SK-N-SH treated with all-trans-retinoic acid at 6 μM for 48 hours (cell line): ENCODE results near the gene PRMT9.

Experiments
- ATAC-seq: fragments of 200-7000 bp; cut with Tn5 transposase; 3 replicates; pipeline ENCODE4 v1.9.1; 2020; ENCODE audit warnings: mild to moderate bottlenecking, moderate library complexity
- ARNTL ChIP-seq: fragments of 450-650 bp; formaldehyde crosslinking; IDR thresholded peaks from 2 replicates; pipeline ENCODE4 v1.5.0; 2020; ENCODE audit warnings: low read depth, mild to moderate bottlenecking, moderate library complexity, borderline replicate concordance
- BACH2 ChIP-seq: fragments of 250-450 bp; sonication (Bioruptor Pico); IDR thresholded peaks from 2 replicates; pipeline ENCODE4 v1.9.0; 2021; ENCODE audit warnings: mild to moderate bottlenecking, borderline replicate concordance
- CSDC2 ChIP-seq: fragments of 250-450 bp; sonication (Bioruptor Pico); IDR thresholded peaks from 2 replicates; pipeline ENCODE4 v1.5.0; 2020; ENCODE audit warnings: mild to moderate bottlenecking, moderate library complexity
- ESRRG ChIP-seq: fragments of 250-450 bp; sonication (Bioruptor Pico); IDR thresholded peaks from 2 replicates; pipeline ENCODE4 v1.6.1; 2021; ENCODE audit warnings: mild to moderate bottlenecking
- GLIS3 ChIP-seq: fragments of 250-450 bp; sonication (Bioruptor Pico); IDR thresholded peaks from 2 replicates; pipeline ENCODE4 v1.5.0; 2020; ENCODE audit warnings: mild to moderate bottlenecking, moderate library complexity
- ISL1 ChIP-seq: fragments of 250-450 bp; sonication (Bioruptor Pico); IDR thresholded peaks from 2 replicates; pipeline ENCODE4 v2.1.2; 2022; ENCODE audit warnings: mild to moderate bottlenecking, moderate library complexity
- OSR1 ChIP-seq: fragments of 250-450 bp; sonication (Bioruptor Pico); IDR thresholded peaks from 2 replicates; pipeline ENCODE4 v1.8.0; 2022; ENCODE audit warnings: moderate library complexity, mild to moderate bottlenecking, inconsistent platforms
- RARB ChIP-seq: fragments of 250-450 bp; sonication (Bioruptor Pico); IDR thresholded peaks from 2 replicates; pipeline ENCODE4 v1.8.0; 2021; ENCODE audit warnings: mild to moderate bottlenecking, moderate library complexity
- SNAI2 ChIP-seq: fragments of 250-450 bp; sonication (Bioruptor Pico); IDR thresholded peaks from 2 replicates; pipeline ENCODE4 v1.5.0; 2020; ENCODE audit warnings: mild to moderate bottlenecking, moderate library complexity
- TOX ChIP-seq: fragments of 250-450 bp; sonication (Bioruptor Pico); IDR thresholded peaks from 2 replicates; pipeline ENCODE4 v1.8.0; 2021; ENCODE audit warnings: mild to moderate bottlenecking, moderate library complexity, borderline replicate concordance
- ZC3H10 ChIP-seq: fragments of 250-450 bp; sonication (Bioruptor Pico); IDR thresholded peaks from 2 replicates; pipeline ENCODE4 v1.5.1; 2021; ENCODE audit warnings: mild to moderate bottlenecking, moderate library complexity
- ZFP3 ChIP-seq: fragments of 250-450 bp; sonication (Bioruptor Pico); IDR thresholded peaks from 2 replicates; pipeline ENCODE4 v1.5.0; 2020; ENCODE audit warnings: mild to moderate bottlenecking, moderate library complexity
- ZFP30 ChIP-seq: fragments of 450-650 bp; formaldehyde crosslinking; IDR thresholded peaks from 2 replicates; pipeline ENCODE4 v1.5.0; 2022; ENCODE audit warnings: mild to moderate bottlenecking, moderate library complexity
- ZNF565 ChIP-seq: fragments of 450-650 bp; formaldehyde crosslinking; conservative IDR thresholded peaks from 2 replicates; pipeline ENCODE4 v1.5.0; 2020; ENCODE audit warnings: low read depth, mild to moderate bottlenecking, moderate library complexity
- ZNF8 ChIP-seq: fragments of 450-650 bp; formaldehyde crosslinking; IDR thresholded peaks from 2 replicates; pipeline ENCODE4 v1.5.0; 2020; ENCODE audit warnings: mild to moderate bottlenecking, moderate library complexity
- TF ChIP-seq, protein P1 (sequence below): fragments of 250-450 bp; sonication (Bioruptor Pico); IDR thresholded peaks from 2 replicates; pipeline ENCODE4 v1.8.0; 2021; ENCODE audit warnings: low read depth, mild to moderate bottlenecking, moderate library complexity, borderline replicate concordance
- TF ChIP-seq, protein P2 (sequence below): fragments of 250-450 bp; sonication (Bioruptor Pico); IDR thresholded peaks from 2 replicates; pipeline ENCODE4 v1.5.1; 2020; ENCODE audit warnings: low read depth, mild to moderate bottlenecking, moderate library complexity
- TF ChIP-seq, protein P3 (sequence below): fragments of 250-450 bp; sonication (Bioruptor Pico); IDR thresholded peaks from 2 replicates; pipeline ENCODE4 v1.5.0; 2020; ENCODE audit warnings: mild to moderate bottlenecking, moderate library complexity
- TF ChIP-seq, protein P4 (sequence below): fragments of 250-450 bp; sonication (Bioruptor Pico); IDR thresholded peaks from 2 replicates; pipeline ENCODE4 v1.8.0; 2020; ENCODE audit warnings: mild to moderate bottlenecking, moderate library complexity, borderline replicate concordance
- TF ChIP-seq, protein P5 (sequence below): fragments of 250-450 bp; sonication (Bioruptor Pico); IDR thresholded peaks from 2 replicates; pipeline ENCODE4 v1.5.1; 2021; ENCODE audit warnings: mild to moderate bottlenecking, moderate library complexity

PRMT9 gene

DNA sequence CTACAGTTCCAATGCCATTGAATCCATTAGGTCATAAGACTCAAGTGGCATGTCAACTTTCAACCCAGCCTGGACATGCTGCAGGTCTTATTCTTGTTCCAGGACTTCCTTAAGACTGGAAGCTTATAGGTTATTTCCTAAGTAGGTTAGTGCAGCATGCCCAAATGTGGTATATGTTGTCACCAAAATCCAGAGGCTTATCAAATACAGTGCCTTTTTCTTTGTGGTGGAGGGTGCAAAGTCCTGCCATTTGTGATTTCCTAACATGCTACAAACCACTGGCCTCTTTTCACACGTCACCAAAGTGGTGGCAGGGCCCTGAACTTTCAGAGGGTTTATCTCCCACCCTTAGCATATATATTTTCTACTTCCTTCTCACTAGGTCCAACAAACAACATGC lies 76.5 kb downstream of the PRMT9 start (continued):
- TF ChIP-seq, protein P1, sequence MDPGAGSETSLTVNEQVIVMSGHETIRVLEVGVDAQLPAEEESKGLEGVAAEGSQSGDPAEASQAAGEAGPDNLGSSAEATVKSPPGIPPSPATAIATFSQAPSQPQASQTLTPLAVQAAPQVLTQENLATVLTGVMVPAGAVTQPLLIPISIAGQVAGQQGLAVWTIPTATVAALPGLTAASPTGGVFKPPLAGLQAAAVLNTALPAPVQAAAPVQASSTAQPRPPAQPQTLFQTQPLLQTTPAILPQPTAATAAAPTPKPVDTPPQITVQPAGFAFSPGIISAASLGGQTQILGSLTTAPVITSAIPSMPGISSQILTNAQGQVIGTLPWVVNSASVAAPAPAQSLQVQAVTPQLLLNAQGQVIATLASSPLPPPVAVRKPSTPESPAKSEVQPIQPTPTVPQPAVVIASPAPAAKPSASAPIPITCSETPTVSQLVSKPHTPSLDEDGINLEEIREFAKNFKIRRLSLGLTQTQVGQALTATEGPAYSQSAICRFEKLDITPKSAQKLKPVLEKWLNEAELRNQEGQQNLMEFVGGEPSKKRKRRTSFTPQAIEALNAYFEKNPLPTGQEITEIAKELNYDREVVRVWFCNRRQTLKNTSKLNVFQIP (CRISPR knock-in tag) = no peak
- TF ChIP-seq, protein P2, sequence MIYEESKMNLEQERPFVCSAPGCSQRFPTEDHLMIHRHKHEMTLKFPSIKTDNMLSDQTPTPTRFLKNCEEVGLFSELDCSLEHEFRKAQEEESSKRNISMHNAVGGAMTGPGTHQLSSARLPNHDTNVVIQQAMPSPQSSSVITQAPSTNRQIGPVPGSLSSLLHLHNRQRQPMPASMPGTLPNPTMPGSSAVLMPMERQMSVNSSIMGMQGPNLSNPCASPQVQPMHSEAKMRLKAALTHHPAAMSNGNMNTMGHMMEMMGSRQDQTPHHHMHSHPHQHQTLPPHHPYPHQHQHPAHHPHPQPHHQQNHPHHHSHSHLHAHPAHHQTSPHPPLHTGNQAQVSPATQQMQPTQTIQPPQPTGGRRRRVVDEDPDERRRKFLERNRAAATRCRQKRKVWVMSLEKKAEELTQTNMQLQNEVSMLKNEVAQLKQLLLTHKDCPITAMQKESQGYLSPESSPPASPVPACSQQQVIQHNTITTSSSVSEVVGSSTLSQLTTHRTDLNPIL (CRISPR knock-in tag) = no peak

DNA sequence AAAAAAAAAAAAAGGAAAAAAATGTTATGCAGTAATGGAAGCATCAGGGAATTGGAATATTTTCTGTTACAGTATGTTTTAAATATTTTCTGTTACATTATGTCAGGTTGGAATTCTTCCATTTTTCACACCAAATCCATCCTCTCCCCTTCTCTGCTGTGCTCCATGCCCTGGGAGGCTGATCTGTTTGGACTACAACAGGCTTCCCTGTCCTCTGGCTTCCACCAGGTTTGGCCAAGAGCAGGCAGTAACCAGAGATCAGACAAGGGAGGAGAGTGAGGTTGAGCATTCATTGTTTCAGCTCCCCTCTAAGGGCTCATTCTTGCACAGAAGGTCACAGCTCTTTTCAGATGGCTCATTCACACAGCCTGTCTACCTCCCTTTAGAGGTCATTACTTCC lies 78.5 kb downstream of the PRMT9 start:
- TF ChIP-seq GLIS3 (CRISPR knock-in tag) (no peak), OSR1 (no peak), ARNTL (CRISPR knock-in tag) (no peak), SNAI2 (no peak), ZFP3 (no peak), RARB (CRISPR knock-in tag) (no peak), ZNF565 (CRISPR knock-in tag) (no peak), ESRRG (CRISPR knock-in tag) (no peak), TOX (no peak), ZC3H10 (CRISPR knock-in tag) (no peak)
- TF ChIP-seq, protein P3, sequence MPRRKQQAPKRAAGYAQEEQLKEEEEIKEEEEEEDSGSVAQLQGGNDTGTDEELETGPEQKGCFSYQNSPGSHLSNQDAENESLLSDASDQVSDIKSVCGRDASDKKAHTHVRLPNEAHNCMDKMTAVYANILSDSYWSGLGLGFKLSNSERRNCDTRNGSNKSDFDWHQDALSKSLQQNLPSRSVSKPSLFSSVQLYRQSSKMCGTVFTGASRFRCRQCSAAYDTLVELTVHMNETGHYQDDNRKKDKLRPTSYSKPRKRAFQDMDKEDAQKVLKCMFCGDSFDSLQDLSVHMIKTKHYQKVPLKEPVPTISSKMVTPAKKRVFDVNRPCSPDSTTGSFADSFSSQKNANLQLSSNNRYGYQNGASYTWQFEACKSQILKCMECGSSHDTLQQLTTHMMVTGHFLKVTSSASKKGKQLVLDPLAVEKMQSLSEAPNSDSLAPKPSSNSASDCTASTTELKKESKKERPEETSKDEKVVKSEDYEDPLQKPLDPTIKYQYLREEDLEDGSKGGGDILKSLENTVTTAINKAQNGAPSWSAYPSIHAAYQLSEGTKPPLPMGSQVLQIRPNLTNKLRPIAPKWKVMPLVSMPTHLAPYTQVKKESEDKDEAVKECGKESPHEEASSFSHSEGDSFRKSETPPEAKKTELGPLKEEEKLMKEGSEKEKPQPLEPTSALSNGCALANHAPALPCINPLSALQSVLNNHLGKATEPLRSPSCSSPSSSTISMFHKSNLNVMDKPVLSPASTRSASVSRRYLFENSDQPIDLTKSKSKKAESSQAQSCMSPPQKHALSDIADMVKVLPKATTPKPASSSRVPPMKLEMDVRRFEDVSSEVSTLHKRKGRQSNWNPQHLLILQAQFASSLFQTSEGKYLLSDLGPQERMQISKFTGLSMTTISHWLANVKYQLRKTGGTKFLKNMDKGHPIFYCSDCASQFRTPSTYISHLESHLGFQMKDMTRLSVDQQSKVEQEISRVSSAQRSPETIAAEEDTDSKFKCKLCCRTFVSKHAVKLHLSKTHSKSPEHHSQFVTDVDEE (CRISPR knock-in tag) = no peak
- TF ChIP-seq, protein P4, sequence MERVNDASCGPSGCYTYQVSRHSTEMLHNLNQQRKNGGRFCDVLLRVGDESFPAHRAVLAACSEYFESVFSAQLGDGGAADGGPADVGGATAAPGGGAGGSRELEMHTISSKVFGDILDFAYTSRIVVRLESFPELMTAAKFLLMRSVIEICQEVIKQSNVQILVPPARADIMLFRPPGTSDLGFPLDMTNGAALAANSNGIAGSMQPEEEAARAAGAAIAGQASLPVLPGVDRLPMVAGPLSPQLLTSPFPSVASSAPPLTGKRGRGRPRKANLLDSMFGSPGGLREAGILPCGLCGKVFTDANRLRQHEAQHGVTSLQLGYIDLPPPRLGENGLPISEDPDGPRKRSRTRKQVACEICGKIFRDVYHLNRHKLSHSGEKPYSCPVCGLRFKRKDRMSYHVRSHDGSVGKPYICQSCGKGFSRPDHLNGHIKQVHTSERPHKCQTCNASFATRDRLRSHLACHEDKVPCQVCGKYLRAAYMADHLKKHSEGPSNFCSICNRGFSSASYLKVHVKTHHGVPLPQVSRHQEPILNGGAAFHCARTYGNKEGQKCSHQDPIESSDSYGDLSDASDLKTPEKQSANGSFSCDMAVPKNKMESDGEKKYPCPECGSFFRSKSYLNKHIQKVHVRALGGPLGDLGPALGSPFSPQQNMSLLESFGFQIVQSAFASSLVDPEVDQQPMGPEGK = no peak
- TF ChIP-seq, protein P5, sequence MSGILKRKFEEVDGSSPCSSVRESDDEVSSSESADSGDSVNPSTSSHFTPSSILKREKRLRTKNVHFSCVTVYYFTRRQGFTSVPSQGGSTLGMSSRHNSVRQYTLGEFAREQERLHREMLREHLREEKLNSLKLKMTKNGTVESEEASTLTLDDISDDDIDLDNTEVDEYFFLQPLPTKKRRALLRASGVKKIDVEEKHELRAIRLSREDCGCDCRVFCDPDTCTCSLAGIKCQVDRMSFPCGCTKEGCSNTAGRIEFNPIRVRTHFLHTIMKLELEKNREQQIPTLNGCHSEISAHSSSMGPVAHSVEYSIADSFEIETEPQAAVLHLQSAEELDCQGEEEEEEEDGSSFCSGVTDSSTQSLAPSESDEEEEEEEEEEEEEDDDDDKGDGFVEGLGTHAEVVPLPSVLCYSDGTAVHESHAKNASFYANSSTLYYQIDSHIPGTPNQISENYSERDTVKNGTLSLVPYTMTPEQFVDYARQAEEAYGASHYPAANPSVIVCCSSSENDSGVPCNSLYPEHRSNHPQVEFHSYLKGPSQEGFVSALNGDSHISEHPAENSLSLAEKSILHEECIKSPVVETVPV (CRISPR knock-in tag) = no peak
- no peak for ATAC-seq

DNA sequence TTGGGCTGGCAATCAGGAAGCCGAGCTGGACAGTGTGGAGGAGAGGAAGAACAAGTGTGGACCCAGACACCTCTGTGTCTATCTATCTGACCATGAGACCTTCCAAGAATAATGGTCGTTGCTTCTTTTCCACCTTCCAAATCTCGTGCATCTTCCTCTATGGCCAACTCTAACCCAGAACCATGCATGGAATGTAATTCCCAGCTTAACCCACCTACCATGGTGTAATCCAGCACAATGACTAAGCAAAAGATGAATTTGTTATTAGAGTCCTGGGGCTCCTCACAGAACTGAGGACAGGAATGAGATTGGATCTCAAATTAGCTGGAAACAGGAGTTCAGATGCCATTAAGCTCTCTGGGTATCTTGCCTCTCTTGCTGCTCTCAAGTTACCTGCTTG lies 84.2 kb downstream of the PRMT9 start:
- 0 out of 3 replicates have a peak, but pooled peaks have one; percentile 27 for ATAC-seq
- TF ChIP-seq ZFP30 (CRISPR knock-in tag) = no peak
- TF ChIP-seq ZFP3 = no peak
- TF ChIP-seq TOX = no peak
- no peak for TF ChIP-seq BACH2 (CRISPR knock-in tag)
- TF ChIP-seq ZNF565 (CRISPR knock-in tag) = no peak
- TF ChIP-seq, protein P2 (CRISPR knock-in tag) = no peak
- no peak for TF ChIP-seq ZC3H10 (CRISPR knock-in tag)

DNA sequence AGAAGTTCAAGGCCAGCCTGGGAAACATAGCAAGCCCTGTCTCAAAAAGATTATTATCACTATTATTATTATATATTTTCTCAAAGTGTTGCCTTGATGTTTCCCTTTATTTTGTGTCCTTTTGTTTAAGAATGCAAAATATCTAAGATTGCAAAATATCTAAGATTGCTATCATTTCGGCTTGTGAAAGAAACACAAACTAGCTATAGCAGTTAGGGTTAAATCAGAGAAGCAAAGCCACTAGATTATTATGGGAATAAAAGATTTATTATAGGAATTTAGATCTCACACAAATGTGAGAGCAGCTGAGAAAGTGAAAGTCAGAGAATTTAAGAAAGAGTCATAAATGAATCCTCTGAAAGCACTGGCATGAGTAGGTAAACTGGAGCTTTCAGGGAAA lies 84.8 kb downstream of the PRMT9 start:
- ATAC-seq = no peak
- TF ChIP-seq TOX (no peak), ISL1 (CRISPR knock-in tag) (no peak), ZFP30 (CRISPR knock-in tag) (no peak), CSDC2 (CRISPR knock-in tag) (no peak), OSR1 (no peak), ZNF8 (CRISPR knock-in tag) (no peak), ESRRG (CRISPR knock-in tag) (no peak), GLIS3 (CRISPR knock-in tag) (no peak), ZC3H10 (CRISPR knock-in tag) (no peak)
- TF ChIP-seq, protein P4 = no peak
